Activated CD8-positive, alpha-beta memory T cell treated with anti-CD3 and anti-CD28 coated beads, Interleukin-2, amount 50 U/mL, for 4 hours (primary cell): ENCODE measurements around the gene HS3ST3B1.
A peak's percentile ranks its signal among the peaks of the same experiment; 100 is the strongest.

Experiments used
- DNase-seq: peaks from one replicate; pipeline ENCODE4 v3.0.0-alpha.2; 2020

HS3ST3B1 gene

GRCh38 chr17:14300575-14301278, at the start of gene HS3ST3B1:
TSS of gene HS3ST3B1 (plus strand) at chr17:14301081. CDS start at chr17:14301519, 438 bp downstream.
- peak; percentile 99 for DNase-seq

DNA sequence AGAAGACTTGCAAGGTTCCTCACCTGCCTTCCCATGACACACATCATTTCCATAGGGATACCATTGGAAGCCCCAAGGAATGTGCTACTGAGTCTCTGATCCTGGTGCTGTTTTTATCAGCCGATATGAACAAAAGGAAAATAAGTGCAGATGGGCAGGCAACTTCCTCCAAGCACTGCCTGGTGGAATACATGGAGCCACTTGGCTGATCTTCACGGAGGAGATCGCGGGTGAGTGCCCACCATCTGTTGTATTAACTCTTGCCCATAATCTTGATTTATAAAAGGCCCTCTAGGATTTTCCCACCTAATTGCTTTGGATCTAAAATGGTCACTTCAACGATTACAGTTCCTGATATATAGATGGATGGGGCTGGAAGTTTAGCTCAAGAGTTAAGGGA, 39.5 kb upstream of the HS3ST3B1 start:
- no peak for DNase-seq

GRCh38 chr17:14268264-14268663, 32.6 kb upstream of the HS3ST3B1 start:
- no peak for DNase-seq

DNA sequence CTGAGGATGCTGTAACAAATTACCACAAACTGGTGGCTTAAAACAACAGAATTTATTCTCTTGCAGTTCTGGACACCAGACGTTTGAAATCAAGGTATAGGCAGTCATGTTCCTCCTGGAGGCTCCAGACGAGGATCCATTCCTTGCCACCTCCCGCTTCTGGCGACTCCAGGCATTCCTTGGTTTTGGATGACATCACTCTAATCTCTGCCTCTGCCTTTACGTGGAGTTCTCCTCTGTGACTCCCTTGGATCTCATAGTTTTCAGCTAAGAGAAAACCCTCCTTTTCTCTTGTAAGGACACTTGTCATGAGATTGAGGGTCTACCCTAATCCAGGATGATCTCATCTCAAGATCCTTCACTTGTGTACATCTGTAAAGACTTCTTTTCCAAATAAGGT, 31.4 kb upstream of the HS3ST3B1 start:
- no peak for DNase-seq

DNA sequence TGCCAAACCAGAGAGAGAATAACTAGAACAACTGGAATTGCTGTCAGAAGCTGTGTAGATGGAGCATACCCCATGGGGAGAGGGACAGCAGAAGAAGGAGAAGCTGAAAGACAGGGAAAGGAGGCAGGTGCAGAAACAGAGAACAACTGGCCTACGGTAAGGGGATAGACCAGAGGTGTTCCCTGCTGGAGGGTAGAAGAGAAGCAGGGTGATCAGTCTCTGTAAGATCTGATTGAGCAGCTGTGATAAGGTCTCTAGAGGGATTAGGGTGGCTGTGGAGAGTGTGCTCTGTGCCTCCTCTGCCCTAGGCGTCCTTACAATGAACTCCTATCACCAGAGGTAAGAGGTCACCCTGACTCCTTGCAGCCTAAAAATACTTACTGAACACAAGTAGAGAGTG, 30.4 kb upstream of the HS3ST3B1 start:
- no peak for DNase-seq

DNA sequence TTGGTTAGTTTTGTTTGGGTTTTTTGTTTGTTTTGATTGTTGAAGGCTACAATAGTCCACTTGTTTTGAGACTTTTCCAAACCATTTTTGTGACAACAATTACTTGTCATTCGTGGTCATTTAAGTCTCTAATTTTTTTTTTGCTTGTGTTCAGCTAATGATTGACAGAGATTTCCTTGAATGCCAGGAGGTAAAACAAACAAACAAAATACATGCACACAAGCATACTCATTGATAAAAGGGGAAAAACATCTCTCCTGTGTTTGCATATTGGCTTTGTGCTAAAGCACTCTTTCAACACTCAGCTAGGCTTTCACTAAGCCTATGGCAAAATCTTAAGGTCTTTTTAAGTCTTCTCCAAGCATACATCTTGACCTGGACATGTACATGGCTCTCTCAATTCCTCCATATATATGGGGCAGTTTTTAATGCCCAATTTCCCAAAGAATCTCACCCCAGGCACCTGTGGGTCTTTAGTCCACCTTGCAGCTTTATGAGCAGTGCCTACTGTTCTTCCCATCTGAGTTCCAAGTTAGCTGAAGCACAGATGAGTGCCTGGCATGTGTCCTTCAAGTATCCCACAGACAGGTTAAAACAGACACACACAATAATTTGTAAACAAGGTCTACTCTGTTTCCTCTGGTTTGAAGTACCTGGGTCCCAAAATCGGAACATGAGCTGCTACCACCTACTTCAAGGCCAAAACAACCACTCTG, 24.2 kb upstream of the HS3ST3B1 start:
- no peak for DNase-seq

- no peak for DNase-seq
Observed at GRCh38 chr17:14281530-14281929, 19.4 kb upstream of the HS3ST3B1 start.

DNA sequence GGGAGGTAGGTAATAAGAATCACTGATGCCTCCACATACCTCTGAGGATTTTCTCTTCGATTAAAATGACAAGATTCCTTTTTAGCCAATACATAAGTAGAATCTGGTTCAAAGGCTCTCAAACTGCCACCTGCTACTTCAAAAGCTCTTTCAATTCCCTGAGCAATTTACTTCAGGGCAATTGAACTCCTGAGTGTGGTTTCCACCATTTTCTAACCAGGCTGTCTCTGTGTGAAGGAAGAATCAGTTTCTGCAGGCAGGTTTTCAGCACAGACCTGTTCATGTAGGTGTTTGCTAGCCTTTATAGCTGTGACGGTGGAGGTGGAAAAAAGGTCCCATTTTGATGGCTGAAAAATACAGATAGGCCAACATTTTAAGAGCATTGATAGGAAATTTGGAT, 18.2 kb upstream of the HS3ST3B1 start:
- DNase-seq: no peak

- no peak for DNase-seq
Observed at GRCh38 chr17:14289162-14289561, 11.7 kb upstream of the HS3ST3B1 start.

DNA sequence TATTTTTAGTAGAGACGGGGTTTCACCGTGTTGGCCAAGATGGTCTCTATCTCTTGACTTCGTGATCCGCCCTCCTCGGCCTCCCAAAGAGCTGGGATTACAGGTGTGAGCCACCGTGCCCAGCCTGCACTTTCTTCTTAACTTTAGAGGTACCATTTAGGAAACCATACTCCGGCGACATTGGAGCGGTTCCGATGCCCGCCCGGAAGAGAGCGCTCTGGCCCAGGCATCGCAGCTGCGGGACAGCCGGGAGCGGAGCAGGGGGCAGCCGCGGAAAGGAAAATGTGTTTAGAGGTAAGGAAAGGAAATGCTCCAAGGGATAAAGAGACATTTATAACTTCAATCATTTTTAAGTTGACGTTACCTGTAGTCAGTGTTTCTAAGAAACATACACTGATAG, 6.0 kb upstream of the HS3ST3B1 start:
- DNase-seq: no peak

GRCh38 chr17:14295676-14296075, 5.2 kb upstream of the HS3ST3B1 start:
- DNase-seq: no peak

DNA sequence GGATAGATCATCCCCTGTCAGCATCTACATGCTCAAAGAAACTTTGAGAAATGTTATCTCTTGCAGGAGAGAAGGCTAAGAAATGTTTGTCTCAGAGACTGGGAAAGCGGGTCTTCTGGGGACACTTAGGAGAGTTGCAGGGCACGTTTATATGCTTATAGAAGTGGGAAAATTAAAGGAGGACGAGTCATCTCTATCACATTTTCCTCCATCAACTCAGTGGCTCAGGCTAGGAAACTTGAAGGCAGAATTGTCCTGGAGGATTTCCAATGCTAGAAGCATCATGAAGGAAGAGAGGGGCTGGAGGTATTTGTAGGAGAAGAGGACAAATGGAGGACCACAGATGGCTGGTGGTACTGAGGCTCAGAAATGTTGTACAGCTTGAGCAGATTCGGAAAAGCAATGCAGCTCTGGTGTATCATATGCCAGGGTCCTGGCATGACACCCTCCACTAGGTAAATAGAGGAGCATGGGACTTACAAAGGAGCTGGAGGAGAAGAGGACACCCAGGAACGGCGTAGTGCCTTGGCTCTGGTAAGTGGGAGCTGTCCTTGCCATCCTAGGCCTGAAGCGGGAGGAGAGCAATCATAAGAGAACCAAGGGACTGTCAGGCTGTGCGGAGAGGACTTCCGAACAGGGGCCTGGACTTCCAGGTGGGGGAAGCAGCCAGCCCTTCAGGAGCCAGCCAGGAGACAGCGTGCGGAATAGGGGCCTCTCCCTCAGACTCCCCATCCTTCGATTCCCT, 4.5 kb upstream of the HS3ST3B1 start:
- no peak for DNase-seq

- DNase-seq: peak; percentile 37
Observed at GRCh38 chr17:14297161-14297851, 3.6 kb upstream of the HS3ST3B1 start.

GRCh38 chr17:14298221-14298946, 2.5 kb upstream of the HS3ST3B1 start:
- DNase-seq: no peak

DNA sequence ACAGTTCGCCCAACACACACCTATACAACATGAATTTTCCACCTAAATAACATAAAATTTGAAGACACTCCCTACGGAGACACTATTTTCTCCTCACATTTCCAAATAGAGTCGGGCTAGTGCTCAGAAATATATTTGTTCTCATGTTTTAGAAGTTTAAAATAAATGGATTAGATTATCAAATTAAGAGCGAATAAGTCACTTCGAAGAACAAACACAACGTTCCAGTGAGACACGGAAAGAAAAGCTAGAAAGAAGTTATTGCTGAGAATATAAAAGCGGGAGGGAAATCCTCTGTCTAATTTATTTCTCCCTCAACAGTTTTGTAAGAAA, 2.0 kb upstream of the HS3ST3B1 start:
- no peak for DNase-seq

- DNase-seq: peak; percentile 44
Observed at GRCh38 chr17:14299280-14300141, 1.4 kb upstream of the HS3ST3B1 start.

- peak; percentile 59 for DNase-seq
Observed at GRCh38 chr17:14301279-14302090, 604 bp downstream of the HS3ST3B1 start.

DNA sequence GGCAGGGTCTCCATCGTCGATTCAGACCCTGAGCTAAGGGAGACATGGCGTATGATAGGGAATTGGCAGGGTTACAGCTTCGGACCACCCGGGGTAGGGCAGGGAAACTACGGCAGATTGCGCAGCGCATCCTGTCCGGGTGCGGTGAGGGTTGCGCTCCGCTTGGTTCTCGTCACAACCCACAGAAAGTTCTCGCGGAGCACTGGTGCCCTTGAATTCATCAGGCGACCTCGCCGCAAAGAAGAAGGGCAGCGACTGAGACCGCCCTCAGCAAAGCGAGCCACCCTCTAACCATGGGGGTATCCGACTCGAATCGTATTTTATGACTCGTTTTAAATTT, 1.2 kb downstream of the HS3ST3B1 start:
- DNase-seq: peak; percentile 63

- DNase-seq: peak; percentile 84
Observed at GRCh38 chr17:14302431-14303099, 1.7 kb downstream of the HS3ST3B1 start.
